H1 (cell line): ENCODE data around the gene GTF2F2.

Experiments used
- ASH2L ChIP-seq: fragments of 200-600, 300-600 bp; sonication (generic); IDR thresholded peaks from one replicate; pipeline ENCODE4 v1.7.1; 2017; ENCODE audit warnings: low read length
- CBX5 ChIP-seq: fragments of 300-800, 300-1000 bp; sonication (generic); IDR thresholded peaks from 2 replicates; pipeline ENCODE4 v1.7.1; 2016; ENCODE audit warnings: antibody characterized with exemption, low read length, low read depth
- CREB1 ChIP-seq: IDR thresholded peaks from 2 replicates; pipeline ENCODE4 v1.6.1; 2012; ENCODE audit warnings: inconsistent platforms
- EP300 ChIP-seq, 2 experiments: IDR thresholded peaks; 1 replicate in 1 of 2; 2 replicates in 1 of 2; pipeline ENCODE4 v1.6.1; 2011 to 2012; ENCODE audit warnings: low read depth in 2 of 2, low read length in 2 of 2, mild to moderate bottlenecking in 2 of 2, borderline replicate concordance in 1 of 2, inconsistent platforms in 1 of 2, moderate library complexity in 1 of 2
- HDAC6 ChIP-seq: IDR thresholded peaks from one replicate; pipeline ENCODE4 v1.7.1; 2012; ENCODE audit warnings: low read depth, mild to moderate bottlenecking, inconsistent platforms, low read length, moderate library complexity
- MAFK ChIP-seq: IDR thresholded peaks from 2 replicates; pipeline ENCODE4 v1.6.1; 2012; ENCODE audit warnings: low read depth, mild to moderate bottlenecking, improper control_type of control experiment, low read length
- POLR2A ChIP-seq, 2 experiments: IDR thresholded peaks; 1 replicate in 1 of 2; 2 replicates in 1 of 2; pipeline ENCODE4 v1.6.1; 2011; ENCODE audit warnings: low read depth in 2 of 2, low read length in 2 of 2, mild to moderate bottlenecking in 2 of 2; ENCODE audit errors: control extremely low read depth in 1 of 2
- POLR2AphosphoS5 ChIP-seq: IDR thresholded peaks from 2 replicates; pipeline ENCODE4 v1.6.1; 2011; ENCODE audit warnings: low read depth, low read length
- RNF2 ChIP-seq: fragments of 200-900, 300-1000 bp; sonication (generic); IDR thresholded peaks from 2 replicates; pipeline ENCODE4 v1.7.1; 2016; ENCODE audit warnings: borderline replicate concordance, low read depth, mild to moderate bottlenecking, antibody characterized with exemption, low read length; ENCODE audit not compliant: poor library complexity, severe bottlenecking; ENCODE audit errors: missing control alignments
- SP1 ChIP-seq: IDR thresholded peaks from 2 replicates; pipeline ENCODE4 v1.6.1; 2011; ENCODE audit warnings: low read depth, low read length
- SUZ12 ChIP-seq: fragments of 200-600 bp; sonication (generic); IDR thresholded peaks from 2 replicates; pipeline ENCODE4 v1.6.1; 2012; ENCODE audit warnings: mild to moderate bottlenecking, inconsistent platforms, low read length, moderate library complexity, mixed read lengths
- TF ChIP-seq, protein P1 (sequence below): IDR thresholded peaks from 2 replicates; pipeline ENCODE4 v1.6.1; 2011; ENCODE audit warnings: low read length, improper control_type of control experiment
- TF ChIP-seq, protein P2 (sequence below), 3 experiments: IDR thresholded peaks; 1 replicate in 2 of 3; 2 replicates in 1 of 3; pipeline versions ENCODE4 v1.5.1 to v1.6.1; 2011; ENCODE audit warnings: low read length in 3 of 3, mild to moderate bottlenecking in 3 of 3, inconsistent platforms in 2 of 3, low read depth in 1 of 3, moderate library complexity in 1 of 3; ENCODE audit not compliant: insufficient read depth in 1 of 3; ENCODE audit errors: control extremely low read depth in 1 of 3
- TF ChIP-seq, protein P3 (sequence below): IDR thresholded peaks from 2 replicates; pipeline ENCODE4 v1.6.1; 2012; ENCODE audit warnings: inconsistent platforms

DNA sequence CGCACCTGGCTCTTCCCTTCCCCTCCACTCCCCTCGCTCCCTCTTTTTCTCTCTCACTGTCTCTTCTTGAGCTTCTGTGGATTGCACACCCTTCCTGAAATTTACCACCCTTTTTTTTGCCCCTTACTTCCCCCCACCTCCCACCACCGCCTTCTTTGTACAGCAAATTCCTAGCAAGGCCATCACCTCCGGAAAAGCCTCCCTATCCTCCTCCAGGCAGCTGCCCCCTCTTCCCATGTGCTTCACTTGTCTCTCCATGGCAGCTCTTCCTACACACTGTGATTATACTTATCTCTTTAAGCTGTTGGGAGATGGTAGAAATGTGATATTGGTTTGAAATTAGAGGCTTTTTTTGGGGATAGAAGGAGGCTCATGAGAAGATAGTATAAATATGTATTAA is 108.9 kb downstream of the GTF2F2 start:
- no peak for TF ChIP-seq EP300 (IDR thresholded peaks at IDR 0.05; ENCODE audit: borderline replicate concordance in 1 of 2, low read depth in 2 of 2, low read length in 2 of 2)
- no peak for TF ChIP-seq POLR2A (IDR thresholded peaks at IDR 0.05; ENCODE audit: control extremely low read depth in 1 of 2, low read depth in 2 of 2, low read length in 2 of 2)
- TF ChIP-seq, protein P1, sequence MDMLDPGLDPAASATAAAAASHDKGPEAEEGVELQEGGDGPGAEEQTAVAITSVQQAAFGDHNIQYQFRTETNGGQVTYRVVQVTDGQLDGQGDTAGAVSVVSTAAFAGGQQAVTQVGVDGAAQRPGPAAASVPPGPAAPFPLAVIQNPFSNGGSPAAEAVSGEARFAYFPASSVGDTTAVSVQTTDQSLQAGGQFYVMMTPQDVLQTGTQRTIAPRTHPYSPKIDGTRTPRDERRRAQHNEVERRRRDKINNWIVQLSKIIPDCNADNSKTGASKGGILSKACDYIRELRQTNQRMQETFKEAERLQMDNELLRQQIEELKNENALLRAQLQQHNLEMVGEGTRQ: no peak
- TF ChIP-seq, protein P2, sequence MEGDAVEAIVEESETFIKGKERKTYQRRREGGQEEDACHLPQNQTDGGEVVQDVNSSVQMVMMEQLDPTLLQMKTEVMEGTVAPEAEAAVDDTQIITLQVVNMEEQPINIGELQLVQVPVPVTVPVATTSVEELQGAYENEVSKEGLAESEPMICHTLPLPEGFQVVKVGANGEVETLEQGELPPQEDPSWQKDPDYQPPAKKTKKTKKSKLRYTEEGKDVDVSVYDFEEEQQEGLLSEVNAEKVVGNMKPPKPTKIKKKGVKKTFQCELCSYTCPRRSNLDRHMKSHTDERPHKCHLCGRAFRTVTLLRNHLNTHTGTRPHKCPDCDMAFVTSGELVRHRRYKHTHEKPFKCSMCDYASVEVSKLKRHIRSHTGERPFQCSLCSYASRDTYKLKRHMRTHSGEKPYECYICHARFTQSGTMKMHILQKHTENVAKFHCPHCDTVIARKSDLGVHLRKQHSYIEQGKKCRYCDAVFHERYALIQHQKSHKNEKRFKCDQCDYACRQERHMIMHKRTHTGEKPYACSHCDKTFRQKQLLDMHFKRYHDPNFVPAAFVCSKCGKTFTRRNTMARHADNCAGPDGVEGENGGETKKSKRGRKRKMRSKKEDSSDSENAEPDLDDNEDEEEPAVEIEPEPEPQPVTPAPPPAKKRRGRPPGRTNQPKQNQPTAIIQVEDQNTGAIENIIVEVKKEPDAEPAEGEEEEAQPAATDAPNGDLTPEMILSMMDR (IDR thresholded peaks at IDR 0.05; ENCODE audit: control extremely low read depth in 1 of 3, insufficient read depth in 1 of 3, low read depth in 1 of 3, low read length in 3 of 3): no peak
- TF ChIP-seq ASH2L: no peak
- TF ChIP-seq POLR2AphosphoS5: no peak
- no peak for TF ChIP-seq CREB1
- no peak for TF ChIP-seq MAFK
- no peak for TF ChIP-seq SUZ12
- TF ChIP-seq SP1: no peak
- TF ChIP-seq RNF2: no peak
- no peak for TF ChIP-seq HDAC6
- TF ChIP-seq, protein P3, sequence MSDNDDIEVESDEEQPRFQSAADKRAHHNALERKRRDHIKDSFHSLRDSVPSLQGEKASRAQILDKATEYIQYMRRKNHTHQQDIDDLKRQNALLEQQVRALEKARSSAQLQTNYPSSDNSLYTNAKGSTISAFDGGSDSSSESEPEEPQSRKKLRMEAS: no peak
- TF ChIP-seq CBX5: no peak
